Neural cell (in vitro differentiated cells): ENCODE measurements around the gene SPEG.
A peak's percentile ranks its signal among the peaks of the same experiment; 100 is the strongest.

Experiments used
- EZH2 ChIP-seq: fragments of 200-600, 300-800 bp; shearing (Covaris generic), sonication (generic); IDR thresholded peaks from 2 replicates; pipeline ENCODE4 v1.6.1; 2014; ENCODE audit warnings: antibody characterized with exemption, low read length, borderline replicate concordance, mild to moderate bottlenecking; ENCODE audit not compliant: insufficient read depth, poor library complexity, severe bottlenecking
- MXI1 ChIP-seq: fragments of 450-650 bp; conservative IDR thresholded peaks from 2 replicates; pipeline ENCODE4 v1.6.1; 2014; ENCODE audit warnings: antibody characterized with exemption, mild to moderate bottlenecking; ENCODE audit not compliant: poor library complexity, severe bottlenecking
- POLR2AphosphoS5 ChIP-seq: IDR thresholded peaks from 2 replicates; pipeline ENCODE4 v1.6.1; 2012
- SMC3 ChIP-seq: fragments of 450-650 bp; conservative IDR thresholded peaks from 2 replicates; pipeline ENCODE4 v1.6.1; 2014; ENCODE audit warnings: antibody characterized with exemption, mild to moderate bottlenecking, moderate library complexity; ENCODE audit not compliant: poor library complexity
- TF ChIP-seq, protein P1 (sequence below): fragments of 450-650 bp; IDR thresholded peaks from 2 replicates; pipeline ENCODE4 v1.5.1; 2014; ENCODE audit warnings: antibody characterized with exemption, mild to moderate bottlenecking, moderate library complexity; ENCODE audit not compliant: poor library complexity, severe bottlenecking
- TF ChIP-seq, protein P2 (sequence below): IDR thresholded peaks from 2 replicates; pipeline ENCODE4 v1.6.1; 2012; ENCODE audit warnings: borderline replicate concordance

DNA sequence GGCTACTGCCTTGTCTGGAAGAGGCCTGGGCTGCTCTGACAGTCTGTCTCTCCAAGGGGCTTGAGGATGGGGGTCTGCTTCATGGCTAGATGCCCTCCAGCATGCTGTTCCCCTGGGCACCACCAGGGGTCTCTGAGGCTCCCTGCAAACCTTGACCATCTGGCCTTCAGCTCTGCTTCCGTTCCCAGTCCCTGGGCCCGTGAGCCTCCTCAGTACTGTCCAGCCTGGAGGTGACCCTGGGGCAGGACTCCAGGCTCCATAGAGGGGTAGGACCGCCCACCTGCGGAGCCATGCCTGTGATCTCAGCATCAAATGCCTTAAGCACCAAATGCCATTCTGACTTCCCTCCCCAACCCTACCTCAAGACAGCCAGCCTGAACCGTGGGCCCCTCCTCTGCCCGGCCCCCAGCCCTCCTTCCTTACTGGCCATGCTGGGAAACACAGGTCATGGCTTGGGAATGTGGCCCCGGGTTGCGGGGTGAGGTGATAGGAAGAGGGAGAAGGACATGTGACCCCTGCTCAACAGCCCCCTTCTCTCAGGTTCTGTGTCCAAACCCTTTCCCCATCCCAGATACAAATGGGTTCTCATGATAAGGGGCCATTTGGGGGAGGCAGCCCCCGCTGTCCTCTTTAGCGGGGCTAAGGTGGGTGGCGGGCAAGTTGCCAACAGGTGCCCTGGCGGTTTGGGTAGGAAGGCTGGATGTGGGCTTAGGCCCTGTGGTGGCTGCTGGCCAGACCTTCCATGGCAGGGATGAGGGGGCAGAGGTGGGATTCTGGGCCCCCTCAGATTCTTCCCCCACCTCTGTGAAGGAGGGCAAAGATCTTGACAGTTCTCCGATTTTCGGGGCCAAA, 25.0 kb downstream of the SPEG start:
- TF ChIP-seq, protein P1, sequence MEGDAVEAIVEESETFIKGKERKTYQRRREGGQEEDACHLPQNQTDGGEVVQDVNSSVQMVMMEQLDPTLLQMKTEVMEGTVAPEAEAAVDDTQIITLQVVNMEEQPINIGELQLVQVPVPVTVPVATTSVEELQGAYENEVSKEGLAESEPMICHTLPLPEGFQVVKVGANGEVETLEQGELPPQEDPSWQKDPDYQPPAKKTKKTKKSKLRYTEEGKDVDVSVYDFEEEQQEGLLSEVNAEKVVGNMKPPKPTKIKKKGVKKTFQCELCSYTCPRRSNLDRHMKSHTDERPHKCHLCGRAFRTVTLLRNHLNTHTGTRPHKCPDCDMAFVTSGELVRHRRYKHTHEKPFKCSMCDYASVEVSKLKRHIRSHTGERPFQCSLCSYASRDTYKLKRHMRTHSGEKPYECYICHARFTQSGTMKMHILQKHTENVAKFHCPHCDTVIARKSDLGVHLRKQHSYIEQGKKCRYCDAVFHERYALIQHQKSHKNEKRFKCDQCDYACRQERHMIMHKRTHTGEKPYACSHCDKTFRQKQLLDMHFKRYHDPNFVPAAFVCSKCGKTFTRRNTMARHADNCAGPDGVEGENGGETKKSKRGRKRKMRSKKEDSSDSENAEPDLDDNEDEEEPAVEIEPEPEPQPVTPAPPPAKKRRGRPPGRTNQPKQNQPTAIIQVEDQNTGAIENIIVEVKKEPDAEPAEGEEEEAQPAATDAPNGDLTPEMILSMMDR = peak; percentile 57
- TF ChIP-seq, protein P2, sequence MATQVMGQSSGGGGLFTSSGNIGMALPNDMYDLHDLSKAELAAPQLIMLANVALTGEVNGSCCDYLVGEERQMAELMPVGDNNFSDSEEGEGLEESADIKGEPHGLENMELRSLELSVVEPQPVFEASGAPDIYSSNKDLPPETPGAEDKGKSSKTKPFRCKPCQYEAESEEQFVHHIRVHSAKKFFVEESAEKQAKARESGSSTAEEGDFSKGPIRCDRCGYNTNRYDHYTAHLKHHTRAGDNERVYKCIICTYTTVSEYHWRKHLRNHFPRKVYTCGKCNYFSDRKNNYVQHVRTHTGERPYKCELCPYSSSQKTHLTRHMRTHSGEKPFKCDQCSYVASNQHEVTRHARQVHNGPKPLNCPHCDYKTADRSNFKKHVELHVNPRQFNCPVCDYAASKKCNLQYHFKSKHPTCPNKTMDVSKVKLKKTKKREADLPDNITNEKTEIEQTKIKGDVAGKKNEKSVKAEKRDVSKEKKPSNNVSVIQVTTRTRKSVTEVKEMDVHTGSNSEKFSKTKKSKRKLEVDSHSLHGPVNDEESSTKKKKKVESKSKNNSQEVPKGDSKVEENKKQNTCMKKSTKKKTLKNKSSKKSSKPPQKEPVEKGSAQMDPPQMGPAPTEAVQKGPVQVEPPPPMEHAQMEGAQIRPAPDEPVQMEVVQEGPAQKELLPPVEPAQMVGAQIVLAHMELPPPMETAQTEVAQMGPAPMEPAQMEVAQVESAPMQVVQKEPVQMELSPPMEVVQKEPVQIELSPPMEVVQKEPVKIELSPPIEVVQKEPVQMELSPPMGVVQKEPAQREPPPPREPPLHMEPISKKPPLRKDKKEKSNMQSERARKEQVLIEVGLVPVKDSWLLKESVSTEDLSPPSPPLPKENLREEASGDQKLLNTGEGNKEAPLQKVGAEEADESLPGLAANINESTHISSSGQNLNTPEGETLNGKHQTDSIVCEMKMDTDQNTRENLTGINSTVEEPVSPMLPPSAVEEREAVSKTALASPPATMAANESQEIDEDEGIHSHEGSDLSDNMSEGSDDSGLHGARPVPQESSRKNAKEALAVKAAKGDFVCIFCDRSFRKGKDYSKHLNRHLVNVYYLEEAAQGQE = no peak
- TF ChIP-seq EZH2 = no peak
- TF ChIP-seq POLR2AphosphoS5 = no peak
- peak; percentile 44 for TF ChIP-seq SMC3
- TF ChIP-seq MXI1 = no peak
